ENCODE data around the gene SKIC8.

DNA sequence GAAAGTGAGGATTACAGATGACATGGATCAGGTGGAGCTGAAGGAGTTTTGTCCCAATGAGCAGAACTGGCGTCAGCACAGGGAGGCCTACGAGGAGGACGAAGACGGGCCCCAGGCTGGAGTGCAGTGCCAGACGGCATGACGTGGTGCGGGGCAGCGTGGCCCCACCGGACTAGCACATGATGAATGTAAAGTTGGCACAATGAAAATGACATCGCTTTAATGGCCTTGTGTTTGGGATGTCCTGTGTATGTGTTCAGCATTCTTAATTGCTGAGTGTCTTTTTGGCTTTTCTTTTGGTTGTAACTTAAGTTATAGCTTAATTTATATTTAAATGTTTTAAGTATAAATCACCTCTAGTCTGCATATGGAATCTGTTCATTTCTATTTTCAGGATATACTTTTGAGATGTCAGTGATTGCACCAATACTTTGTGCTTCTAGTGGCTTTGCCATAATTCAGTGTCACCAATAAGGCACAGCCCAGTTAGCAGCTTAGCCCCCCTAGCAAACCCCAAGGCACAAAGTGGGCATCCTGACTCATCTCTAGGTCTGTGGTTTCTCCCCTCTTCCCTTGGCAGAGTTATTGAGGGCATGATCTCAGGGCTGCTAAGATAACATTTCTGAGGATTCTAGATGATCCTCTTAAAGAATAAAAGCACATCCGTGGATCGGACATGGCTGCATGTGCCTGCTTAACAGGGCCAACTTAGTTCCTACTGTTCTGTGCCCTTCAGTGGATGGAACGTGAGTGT lies 18.9 kb downstream of the SKIC8 start:
- TF ChIP-seq POLR2AphosphoS5 (IDR thresholded peaks at IDR 0.05; ENCODE audit: insufficient read depth in 1 of 2, low read depth in 1 of 2): no peak
- TF ChIP-seq POLR2A (IDR thresholded peaks at IDR 0.05): no peak
